Stimulated activated CD4-positive, alpha-beta T cell treated with anti-CD3 and anti-CD28 coated beads, TNF-alpha, amount 100 ng/mL, for 48 hours (primary cell): Measurements from ENCODE around the gene MSL1.

Source experiments
- DNase-seq, 3 donors: peaks; one replicate each; pipeline ENCODE4 v3.0.0-alpha.2; 2020; ENCODE audit warnings: low read depth in 3 of 3

MSL1 gene

GRCh38 chr17:40091691-40092397 lies 29.9 kb upstream of the MSL1 start:
- DNase-seq = no peak

- DNase-seq = no peak
Measured at GRCh38 chr17:40092581-40092980, 29.2 kb upstream of the MSL1 start.

DNA sequence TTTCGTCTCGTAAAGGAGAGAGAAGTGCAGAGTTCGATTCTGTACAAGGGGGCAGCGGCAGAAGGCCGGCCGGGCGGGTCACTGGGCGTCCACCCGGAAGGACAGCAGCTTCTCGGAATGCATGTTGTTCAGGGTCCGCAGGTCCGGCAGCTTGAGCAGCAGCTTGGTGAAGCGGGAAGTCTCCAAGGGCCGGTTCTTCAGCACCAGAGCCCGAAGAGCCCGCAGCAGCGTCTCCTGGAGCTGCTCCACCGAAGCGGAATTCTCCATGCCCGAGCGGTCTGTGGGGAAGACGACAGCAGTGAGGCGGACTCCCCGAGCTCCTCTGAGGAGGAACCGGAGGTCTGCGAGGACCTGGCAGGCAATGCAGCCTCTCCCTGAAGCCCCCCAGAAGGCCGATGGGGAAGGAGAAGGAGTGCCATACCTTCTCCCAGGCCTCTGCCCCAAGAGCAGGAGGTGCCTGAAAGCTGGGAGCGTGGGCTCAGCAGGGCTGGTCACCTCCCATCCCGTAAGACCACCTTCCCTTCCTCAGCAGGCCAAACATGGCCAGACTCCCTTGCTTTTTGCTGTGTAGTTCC lies 28.7 kb upstream of the MSL1 start:
- no peak for DNase-seq

DNA sequence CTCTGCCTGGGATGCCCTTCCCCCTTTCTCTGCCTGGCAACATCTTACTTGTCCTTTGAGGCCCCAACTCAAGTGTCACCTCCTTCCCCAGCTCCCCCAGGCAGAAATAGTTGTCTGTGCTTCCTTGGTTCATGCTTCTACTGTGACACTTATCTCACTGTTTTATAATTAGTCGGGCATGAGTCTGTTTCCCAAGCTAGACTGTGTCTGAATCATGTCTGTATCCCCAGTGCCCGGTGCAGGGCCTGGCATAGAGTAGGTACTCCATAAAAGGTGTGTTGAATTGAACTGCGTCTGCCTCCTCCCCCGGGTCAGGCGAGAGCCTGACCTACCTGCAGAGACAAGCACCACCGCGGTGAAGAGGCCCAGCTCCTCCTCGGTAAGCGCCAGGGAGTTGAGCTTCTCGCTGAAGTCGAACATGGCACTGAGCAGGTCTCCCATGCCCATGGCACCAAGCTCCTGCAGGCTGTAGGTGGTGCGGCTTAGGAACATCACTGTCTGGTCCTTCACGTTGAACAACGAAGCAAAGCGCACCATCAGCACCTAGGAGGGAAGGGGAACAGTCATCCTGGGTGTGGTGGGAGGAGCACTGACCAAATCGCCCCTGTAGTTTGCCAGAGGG lies 28.1 kb upstream of the MSL1 start:
- DNase-seq = no peak

DNA sequence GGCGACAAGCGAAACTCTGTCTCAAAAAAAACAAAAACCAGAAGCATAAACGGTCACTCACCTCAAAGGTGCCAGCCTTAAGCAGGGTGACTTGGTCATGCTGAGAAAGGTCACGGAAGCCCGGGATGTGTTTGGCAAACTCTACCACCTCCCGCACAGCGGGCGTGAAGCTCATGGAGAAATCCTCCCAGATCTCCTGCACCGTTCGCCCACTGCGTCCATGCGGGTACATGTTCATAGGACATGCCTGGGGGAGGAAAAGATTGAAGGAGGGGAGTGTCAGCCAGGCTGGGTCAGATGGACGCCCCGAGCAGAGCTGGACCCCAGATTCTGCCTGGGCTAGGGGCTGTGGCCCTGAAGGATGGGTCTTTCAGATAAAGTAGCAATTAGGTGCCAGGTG lies 26.9 kb upstream of the MSL1 start:
- DNase-seq = no peak

DNA sequence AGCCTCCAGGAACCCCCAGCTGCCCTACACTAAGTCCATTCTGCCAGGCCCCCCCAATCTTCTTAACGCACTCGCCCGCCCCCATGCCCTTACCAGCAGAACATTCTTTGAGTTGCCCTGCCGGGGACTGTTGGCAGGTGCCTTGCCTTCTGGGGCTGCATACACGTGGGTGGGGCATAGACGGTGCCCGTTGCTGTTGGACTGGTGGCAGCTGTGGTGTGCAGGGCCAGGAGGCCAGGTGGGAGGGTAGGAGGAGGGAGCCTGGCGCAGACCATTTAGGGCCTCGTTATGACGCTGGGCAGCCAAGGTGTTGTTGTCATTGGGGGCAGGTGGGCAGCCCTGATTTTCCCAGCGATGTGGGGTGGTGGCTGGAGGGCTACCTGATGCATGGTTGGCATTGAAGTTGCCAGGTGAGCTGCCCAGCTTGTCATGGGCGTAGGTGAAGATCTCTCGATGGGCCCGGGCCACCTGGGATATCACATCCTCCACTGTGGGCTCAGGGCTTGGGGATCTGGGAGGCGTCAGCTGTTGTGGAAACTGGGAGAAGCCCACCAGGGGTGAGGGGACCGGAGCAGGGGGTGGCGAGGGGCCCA lies 26.3 kb upstream of the MSL1 start:
- no peak for DNase-seq

DNA sequence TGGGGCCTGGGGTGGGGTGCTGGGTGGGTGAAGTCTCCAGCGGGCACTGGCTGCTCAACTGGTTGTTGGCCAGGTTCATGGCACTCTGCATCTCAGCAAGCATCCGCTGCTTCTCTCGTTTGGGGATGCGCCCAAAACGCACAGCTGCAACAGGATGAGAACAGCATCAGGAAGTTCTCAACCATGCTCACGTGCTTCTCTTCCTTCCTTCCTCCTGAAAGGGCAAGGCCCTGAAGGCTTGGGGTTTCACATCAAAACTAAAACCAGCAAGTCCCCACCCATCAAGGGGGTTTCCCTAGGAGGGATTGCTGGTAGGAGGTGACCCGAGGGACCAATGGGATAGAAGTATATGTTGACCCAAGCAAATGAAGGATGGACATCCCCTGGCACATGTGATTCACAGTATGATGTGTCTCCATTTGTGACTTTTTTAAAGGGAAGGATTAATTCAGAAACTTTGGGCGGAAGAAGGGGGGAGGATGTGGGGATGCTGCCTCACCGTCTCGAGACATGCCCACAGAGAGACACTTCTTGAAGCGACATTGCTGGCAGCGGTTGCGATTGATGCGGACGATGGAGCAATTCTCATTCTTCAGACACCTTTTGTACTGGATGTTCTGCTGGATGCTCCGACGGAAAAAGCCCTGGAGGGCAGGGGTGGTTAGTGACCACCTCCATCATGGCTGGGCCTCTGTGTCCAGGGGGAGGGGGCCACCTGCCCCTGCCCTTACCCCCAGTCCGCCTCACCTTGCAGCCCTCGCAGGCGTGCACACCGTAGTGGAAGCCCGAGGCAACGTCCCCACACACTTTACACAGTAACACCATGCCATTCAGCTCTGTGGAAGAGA lies 25.6 kb upstream of the MSL1 start:
- peak; percentile 67 to 81 (median 73) for DNase-seq

DNA sequence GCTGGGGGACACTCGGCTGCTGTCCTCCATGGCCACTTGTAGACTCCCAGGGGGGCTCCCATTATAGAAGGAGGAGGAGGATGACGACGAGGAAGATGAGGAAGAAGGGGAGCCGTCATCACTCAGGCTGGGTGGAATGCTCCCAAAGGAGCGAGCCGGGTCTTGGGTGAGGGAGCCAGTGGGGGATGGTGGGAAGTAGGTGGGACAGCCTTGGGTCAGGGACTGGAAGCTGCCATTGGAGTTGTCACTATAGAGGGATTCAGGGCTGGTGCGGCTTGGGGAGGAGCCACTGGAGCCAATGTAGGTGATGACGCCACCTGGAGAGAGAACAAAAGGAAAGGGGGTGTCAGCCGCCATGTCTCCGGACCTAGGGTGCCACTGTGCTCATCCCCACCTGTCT lies 24.7 kb upstream of the MSL1 start:
- DNase-seq = no peak

GRCh38 chr17:40097931-40098845 lies 23.6 kb upstream of the MSL1 start:
- no peak for DNase-seq

DNA sequence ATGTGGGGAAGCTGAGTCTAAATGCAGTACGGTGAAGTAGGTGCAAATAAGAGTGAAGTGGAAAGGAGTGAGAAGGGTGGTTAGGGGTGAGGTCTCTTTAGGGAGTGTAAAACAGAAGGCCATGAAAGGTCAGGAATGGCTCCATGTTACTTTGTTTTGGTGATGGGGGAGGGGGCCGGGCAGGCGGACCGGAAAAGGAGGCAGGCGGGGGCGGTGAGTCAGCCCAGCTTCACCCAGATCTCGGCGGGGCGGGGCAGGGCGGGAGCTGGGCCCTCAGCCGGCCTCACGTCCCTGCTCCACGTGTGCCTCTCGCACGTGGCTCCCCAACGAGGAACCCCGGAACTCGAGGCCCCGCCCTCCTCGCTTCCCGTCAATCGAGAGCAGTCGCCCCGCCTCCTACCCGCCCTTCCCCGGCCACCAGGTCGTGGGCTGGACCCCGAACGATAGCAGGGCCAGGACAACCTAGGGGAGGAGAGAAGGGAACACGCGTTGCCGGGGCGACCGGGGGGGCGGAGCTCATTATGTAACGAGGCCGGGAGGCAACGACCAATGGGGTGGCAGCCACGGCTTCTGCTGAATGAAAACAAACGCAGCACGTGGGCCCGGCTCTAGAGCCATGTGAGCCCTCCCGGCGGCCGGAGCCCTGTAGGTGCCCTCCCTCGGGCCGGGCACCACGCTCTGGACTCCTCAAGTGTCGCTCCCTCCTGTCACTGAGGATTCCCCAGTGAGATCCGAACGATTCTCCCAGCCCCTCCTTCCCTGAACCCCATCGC lies 22.7 kb upstream of the MSL1 start:
- DNase-seq = peak; percentile 94 to 99 (median 99)

DNA sequence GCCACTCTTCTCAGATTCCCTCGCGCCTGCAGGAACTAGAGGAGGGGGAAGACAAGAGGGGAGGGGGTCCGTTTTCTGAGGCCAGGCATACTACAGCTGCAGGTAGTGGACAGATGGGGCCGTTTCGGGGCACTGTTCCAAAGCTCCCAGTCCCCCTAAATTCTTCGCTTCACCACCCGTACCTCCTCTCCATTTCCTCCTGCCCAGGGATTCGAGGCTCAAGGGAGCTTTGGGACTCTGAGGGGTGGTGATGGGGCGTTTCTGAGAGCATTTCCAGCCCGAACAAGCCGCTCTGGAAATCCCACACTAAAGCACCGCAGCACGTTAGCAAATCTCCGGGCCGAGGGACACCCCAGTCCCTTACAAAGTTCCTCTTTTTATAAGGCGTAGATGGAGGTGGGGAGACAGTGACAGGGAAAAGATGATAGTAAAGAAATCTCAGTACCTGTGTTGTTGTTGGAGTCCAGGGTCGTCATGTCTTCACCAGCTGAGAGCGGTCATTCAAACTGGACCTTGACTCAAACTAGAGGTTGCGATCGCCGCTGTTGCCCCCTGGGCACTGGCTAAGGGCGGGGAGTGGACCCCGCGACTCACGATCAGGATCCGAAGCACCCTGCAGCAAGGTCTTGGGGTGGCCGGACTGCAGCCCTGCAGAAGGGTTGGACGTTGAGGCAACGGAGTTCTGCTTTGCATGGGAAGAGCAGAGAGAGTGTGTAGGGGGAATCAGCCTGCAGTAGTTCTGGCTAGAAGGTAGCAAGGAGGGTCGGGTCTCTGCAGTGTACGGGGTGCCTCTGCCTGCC lies 22.0 kb upstream of the MSL1 start:
- DNase-seq = no peak

GRCh38 chr17:40100419-40100668 lies 21.4 kb upstream of the MSL1 start, which contains the start of gene NR1D1:
Gene NR1D1 (minus strand): TSS chr17:40100589. CDS start chr17:40100094, 495 bp downstream.
- no peak for DNase-seq

DNA sequence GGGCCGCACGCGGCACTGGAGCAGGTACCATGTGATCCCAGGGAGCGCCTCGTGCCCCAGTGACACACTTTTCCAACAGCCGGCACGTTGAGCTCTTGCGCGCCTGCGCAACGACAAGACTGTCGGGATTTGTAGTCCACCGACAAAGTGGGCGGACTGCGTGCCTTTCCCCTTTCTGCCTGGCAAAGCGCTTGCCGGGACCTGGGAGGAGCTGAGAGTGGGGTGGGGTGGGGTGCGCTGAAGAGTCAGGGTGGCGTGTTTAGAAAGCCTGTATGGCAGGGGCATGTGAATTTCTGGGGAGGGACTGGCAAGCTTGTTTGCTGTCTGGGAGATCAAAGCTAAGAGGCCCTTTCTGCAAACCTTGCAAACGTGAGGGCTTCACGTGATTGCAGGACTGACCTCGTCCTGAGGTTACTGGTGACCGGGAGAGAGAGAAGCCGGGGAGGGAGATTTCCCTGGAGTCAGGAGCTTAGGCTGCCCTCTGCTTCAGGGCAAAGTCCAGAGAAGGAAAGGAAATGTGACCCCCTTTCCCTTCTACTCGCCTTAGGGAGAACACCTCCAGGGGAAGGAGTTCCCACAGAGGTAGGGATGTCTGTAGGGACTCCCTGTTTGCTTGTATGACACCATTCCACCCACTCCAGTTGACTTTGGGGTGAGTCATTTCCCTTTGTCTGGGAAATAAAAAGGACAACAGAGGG lies 21.0 kb upstream of the MSL1 start:
- DNase-seq = peak; percentile 84 to 92 (median 89)

DNA sequence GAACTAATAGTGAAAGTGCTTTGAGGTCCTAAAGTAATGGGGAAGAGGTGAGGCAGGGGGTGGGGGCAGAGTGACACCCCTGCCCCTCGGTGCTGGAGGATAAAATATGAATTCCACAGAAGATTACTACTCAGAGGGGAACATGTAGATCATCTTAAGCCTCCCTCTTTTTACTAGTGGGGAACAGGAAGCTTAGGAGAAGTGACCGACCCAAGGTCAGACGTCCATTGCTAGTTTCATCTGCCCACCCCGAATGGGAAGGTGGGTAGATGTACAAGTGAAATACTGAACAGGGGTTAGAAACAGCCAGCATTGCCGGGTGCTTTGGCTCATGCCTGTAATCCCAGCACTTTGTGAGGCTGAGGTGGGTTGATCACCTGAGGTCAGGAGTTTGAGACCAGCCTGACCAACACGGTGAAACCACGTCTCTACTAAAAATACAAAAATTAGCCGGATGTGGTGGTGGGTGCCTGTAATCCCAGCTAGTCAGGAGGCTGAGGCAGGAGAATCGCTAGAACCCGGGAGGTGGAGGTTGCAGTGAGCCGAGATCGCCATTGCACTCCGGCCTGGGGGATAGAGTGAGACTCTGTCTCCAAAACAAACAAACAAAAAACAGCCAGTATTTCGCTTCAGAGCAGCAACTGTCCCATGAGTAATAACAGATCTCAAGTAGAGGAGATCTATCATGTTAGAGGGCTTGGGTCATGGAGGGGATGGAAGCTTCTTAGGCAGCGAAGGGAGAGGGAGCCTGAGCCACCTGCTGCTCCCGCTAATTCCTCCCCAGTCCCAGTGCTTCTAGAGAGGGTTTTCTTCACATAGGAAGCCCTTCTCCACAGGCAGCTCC lies 20.2 kb upstream of the MSL1 start:
- no peak for DNase-seq

GRCh38 chr17:40103071-40103661 lies 18.6 kb upstream of the MSL1 start:
- DNase-seq = no peak

DNA sequence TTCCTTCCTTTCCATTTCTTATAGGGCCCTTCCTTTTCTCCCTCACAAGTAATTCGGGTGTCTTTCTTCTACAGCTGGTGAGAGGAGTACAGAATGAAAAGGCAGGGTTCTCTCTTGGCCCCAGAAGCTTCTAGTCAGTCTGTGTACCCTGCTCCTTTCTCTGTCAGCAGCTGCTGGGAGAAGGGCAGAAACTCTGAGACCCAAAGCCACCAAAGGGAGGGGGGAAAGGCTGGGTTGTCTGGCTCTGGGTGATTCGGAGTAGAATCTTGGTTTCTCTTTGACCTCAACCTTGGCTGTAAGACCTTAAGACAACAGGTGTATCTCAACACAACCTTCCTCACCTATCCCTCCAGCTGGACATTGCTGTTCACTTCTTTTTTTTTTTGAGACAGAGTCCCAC lies 18.1 kb upstream of the MSL1 start:
- no peak for DNase-seq
